Activated CD8-positive, alpha-beta memory T cell treated with anti-CD3 and anti-CD28 coated beads, Interleukin-2, amount 50 U/mL, for 48 hours (primary cell): Measurements from ENCODE around the gene VTI1B.
"Not testable (repeated sequence)": the region's sequence is repeated elsewhere in the genome, so short reads cannot be mapped to it uniquely, and the experiment has no call there.

Experiments
- DNase-seq: peaks from one replicate; pipeline ENCODE4 v3.0.0-alpha.2; 2020

The VTI1B gene, protein sequence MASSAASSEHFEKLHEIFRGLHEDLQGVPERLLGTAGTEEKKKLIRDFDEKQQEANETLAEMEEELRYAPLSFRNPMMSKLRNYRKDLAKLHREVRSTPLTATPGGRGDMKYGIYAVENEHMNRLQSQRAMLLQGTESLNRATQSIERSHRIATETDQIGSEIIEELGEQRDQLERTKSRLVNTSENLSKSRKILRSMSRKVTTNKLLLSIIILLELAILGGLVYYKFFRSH

DNA sequence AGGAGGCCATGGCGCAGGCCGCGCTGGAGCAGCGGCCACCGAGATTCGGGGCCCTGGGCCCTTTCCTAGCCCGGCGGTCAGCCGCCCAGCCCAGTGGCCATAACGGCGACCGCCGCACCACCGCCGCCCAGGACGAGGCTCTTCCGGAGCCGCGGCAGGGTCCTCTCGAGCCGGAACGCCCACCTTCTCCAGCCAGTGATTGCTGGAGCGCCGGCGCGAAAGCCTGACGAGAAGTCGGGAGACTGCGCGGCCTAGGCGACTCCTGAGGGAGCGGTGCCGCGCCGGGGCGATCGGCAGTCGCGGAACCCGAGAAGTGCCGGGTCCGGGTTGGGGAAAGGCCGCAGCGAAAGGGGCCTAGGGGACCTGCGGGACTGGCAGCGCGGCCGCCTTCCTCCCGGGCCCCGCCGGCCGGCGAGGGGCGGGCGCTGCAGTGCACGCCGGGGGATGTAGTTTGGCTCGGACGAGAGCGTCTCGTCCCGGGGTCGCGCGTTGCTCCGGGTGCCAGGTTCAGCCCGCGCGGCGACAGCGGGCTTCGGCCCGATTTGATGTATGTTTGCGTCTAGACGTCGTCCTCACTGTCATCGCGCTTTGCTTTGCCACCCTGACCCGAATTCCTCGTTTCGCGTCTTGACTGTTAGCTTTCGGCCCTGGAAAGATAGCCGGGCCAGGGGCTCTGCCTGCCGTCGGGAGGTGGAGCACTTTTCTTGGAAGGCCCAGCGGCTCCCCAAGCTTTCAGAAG, at the start of gene VTI1B:
Gene VTI1B, minus strand, starts transcription at position 153 of the 739 bp plus-strand sequence. Its CDS starts 143 bp downstream, at position 10.
- DNase-seq = peak; percentile 88

DNA sequence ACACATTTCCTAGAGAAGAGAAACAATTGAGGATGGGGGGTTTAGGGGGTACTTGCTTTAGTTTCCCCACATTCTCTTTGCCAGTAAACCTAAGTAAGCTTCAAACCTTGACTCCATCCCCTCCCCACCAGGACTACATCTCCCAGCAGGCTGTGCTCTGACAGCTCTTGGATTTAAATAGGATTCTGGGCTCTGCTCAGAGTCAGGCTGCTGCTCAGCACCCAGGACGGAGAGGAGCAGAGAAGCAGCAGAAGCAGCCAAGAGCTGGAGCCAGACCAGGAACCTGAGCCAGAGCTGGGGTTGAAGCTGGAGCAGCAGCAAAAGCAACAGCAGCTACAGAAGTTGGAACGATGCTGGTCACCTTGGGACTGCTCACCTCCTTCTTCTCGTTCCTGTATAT, 47.9 kb upstream of the VTI1B start:
- no peak for DNase-seq

GRCh38 chr14:67721875-67722274, 47.4 kb upstream of the VTI1B start:
- no peak for DNase-seq

DNA sequence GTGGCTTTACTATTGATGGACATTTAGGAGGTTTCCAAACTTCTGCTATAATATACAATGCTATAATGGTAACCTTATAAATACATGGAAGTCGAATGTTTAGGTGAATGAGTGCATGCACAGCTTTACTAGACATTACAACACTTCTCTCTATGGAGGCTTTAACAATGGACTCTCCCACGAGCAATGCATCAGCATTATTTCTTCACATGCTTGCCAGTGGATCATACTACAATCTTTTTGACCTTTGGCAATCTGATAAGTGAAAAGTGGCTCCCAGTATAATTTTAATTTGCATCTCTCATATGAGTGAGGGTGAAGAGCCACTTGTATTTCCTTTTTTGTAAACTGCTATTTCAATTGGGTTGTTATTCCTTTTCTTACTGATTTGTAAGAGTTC, 45.4 kb upstream of the VTI1B start:
- no peak for DNase-seq

- DNase-seq = not testable (repeated sequence)
These were observed 45.0 kb upstream of the VTI1B start for GRCh38 chr14:67719385-67719784.

- DNase-seq = no peak
These were observed 43.8 kb upstream of the VTI1B start for GRCh38 chr14:67718265-67718664.

- DNase-seq = no peak
These were observed 42.6 kb upstream of the VTI1B start for GRCh38 chr14:67717048-67717447.

DNA sequence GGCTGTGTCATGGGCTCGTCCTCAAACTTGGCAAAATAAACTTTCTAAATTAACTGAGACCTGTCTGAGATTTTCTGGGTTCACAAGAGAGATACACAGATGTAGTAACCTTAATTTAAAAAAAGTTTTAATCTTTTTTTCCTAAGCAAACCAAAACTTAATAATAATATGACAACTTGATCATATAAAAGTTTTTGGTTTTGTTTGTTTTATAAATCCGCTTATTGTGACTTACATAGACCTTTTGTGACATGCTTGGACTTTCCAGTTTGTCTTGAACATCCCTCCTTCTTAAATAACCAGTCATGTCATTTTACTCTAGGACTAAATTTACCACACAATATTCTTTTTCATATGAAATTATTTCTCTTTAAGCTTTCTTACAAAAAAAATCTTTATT, 35.8 kb upstream of the VTI1B start:
- DNase-seq = no peak

DNA sequence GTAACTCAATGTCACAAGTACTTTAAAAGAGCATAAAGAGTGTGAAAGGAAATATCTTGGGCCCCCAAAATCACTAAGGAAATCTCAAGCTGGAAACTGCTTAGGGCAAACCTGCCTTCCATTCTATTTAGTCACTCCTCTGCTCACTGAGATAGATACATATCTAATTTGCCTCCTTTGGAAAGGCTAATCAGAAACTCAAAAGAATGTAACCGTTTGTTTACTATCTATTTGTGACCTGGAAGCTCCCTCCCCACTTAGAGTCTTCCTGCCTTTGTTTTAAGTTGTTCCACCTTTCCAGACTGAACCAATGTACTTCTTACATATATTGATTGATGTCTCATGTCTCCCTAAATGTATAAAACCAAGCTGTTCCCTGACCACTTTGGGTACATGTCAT, 35.4 kb upstream of the VTI1B start:
- not testable (repeated sequence) for DNase-seq

DNA sequence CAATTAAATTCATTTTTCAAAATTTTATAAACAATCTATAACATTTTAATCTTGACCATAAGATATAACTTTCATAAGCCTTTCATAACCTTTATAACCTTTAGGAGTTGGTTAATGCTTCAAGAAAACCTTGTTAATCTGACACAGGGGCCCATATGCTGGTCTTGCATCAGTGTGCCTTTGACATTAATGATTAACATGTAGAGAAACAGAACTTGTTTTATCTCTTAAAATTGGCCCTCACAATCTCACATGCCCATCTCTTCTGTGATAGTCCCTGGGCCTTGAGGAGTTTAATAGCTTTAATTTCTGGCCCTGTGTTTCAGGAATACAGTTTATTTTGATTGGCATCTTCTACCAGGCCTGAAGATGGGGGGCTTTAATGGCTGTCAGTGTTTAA, 34.9 kb upstream of the VTI1B start:
- not testable (repeated sequence) for DNase-seq

DNA sequence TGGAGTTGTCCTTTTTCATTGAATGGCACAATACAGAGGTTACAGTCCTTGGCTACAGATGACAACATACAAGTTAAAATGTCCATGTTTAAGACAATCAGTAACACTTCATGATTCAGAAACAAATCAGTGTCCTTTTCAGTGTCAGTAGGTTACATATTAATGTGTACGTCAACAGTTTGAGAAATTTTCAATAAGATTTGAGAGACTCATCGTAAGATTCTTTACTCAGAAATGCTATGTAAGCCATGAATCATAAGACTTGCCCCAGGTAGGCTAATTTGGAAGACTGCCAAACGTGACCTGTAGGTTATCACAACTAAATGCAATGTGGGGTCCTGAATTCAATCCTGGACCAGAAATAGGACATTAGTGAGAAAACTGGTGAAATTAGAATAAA, 30.8 kb upstream of the VTI1B start:
- DNase-seq = no peak

- DNase-seq = no peak
These were observed 30.2 kb upstream of the VTI1B start for GRCh38 chr14:67704484-67705089.

DNA sequence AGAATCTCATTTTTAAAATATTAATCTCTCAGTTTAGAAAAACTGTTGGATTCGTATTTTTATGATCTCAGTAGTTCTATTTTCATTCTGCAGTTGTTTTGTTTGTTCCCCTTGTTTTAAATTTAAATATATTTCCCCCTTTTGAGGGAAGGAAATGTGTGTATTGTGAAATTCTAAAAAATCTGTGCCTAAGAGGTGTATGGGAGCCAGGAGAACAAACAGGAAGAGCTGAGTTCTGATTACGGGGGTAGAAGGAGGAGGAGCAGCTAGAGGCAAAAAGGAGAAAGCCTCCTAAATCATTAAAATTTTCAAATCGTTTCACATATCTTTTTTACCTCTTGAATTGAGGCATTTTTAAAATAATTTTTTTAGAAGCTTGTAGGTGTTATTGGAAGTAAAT, 29.6 kb upstream of the VTI1B start:
- DNase-seq = no peak

- not testable (repeated sequence) for DNase-seq
These were observed 27.1 kb upstream of the VTI1B start, which contains the start of gene RDH12 for GRCh38 chr14:67701492-67701891. Gene RDH12, plus strand, starts transcription at chr14:67701886. Its CDS starts 20,757 bp downstream, at chr14:67722643.

- no peak for DNase-seq
These were observed 23.7 kb upstream of the VTI1B start for GRCh38 chr14:67698179-67698578.

- no peak for DNase-seq
These were observed 22.6 kb upstream of the VTI1B start for GRCh38 chr14:67697006-67697405.

DNA sequence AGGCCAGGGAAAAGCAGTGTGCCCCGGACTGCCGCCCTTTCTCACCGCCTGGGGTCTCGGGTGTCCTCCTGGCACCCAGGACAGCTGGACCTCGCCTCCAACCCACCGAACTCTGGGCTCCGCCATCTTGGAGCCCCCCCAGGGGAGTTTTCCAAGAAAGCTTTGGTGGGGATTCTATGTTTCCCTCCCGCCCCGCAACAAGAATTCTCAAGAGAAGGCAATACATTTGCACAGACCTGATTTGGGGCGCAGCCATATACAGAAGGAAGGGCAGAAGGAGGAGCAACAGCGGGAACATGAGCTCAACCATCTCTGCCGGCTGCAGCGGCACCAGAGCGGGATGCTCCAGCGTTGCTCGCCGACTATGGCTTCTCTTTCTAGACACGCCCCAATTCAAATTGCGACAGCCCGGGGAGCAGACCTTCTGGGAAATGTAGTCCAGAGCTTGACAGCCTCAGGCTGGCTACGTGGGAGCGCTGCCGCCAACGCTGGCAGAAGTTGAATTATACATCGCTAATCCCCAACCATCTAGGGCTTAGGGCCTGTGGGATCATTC, 21.0 kb upstream of the VTI1B start, which contains the start of gene RDH11:
Gene RDH11, minus strand, starts transcription at position 371 of the 556 bp plus-strand sequence. Its CDS starts 61 bp downstream, at position 310.
- peak; percentile 85 for DNase-seq

- DNase-seq = peak; percentile 82
These were observed 20.5 kb upstream of the VTI1B start for GRCh38 chr14:67694791-67695393.

- no peak for DNase-seq
These were observed 15.6 kb upstream of the VTI1B start for GRCh38 chr14:67690011-67690410.

GRCh38 chr14:67683842-67684241, 9.4 kb upstream of the VTI1B start:
- DNase-seq = no peak

DNA sequence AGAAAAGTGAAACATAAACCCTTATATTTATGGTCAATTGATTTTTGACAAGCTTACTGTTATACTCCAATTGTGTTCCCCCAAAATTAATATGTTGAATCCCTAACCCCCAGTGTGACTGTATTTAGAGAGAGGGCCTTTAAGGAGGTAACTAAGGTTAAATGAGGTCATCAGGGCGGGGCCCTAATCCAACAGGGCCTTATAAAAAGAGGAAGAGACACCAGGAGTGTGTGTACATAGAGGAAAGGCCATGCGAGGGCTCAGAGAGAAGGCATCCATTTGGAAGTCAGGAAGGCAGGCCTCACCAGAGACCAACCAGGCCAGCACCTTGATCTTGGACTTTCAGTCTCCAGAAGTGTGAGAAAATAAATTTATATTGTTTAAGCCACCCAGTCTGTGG, 6.5 kb upstream of the VTI1B start:
- no peak for DNase-seq

DNA sequence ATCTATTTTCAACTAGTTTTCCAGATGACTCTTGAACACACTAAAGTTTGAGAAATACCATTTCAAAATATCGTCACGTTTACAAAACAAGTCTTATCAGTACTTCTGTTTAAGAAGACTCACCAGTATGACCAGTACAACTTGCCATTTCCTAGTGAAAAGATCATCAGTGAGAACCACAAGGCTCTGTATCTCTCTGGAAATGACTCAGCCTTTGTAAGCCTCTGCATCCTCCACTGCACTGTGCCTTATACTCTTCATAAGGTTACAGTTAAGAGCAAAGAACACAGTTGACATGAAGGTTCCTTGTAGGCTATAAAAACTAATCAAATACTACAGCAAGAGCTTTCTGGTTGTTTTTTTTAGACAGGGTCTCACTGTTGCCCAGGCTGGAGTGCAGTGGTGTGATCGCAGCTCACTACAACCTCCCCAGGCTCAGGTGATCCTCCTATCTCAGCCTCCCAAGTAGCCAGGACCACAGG, 5.7 kb upstream of the VTI1B start:
- DNase-seq = no peak

- no peak for DNase-seq
These were observed 4.6 kb upstream of the VTI1B start for GRCh38 chr14:67679006-67679405.
